Sigmoid colon (tissue), 4 donors: ENCODE data around the gene FSTL4.

ENCODE experiments used
- CTCF ChIP-seq, 4 experiments: fragments of 450-650 bp in 3 of 4; fragments of 200-600 bp in 1 of 4; IDR thresholded peaks; one replicate each; pipeline ENCODE4 v1.5.1; 2016 to 2019; ENCODE audit warnings: antibody characterized with exemption in 4 of 4, mild to moderate bottlenecking in 3 of 4, moderate library complexity in 2 of 4
- EP300 ChIP-seq, 4 donors: sonication (generic); formaldehyde crosslinking; IDR thresholded peaks; one replicate each; pipeline ENCODE4 v1.6.1; 2017; ENCODE audit warnings: antibody characterized with exemption in 4 of 4
- POLR2A ChIP-seq, 2 donors: fragments of 450-650 bp; IDR thresholded peaks; one replicate each; pipeline ENCODE4 v1.6.1; 2016; ENCODE audit warnings: antibody characterized with exemption in 2 of 2, mild to moderate bottlenecking in 2 of 2, moderate library complexity in 2 of 2
- POLR2AphosphoS5 ChIP-seq, 4 donors: sonication (generic); formaldehyde crosslinking; IDR thresholded peaks; one replicate each; pipeline ENCODE4 v1.6.1; 2017; ENCODE audit warnings: antibody characterized with exemption in 4 of 4

- no peak for TF ChIP-seq CTCF (IDR thresholded peaks at IDR 0.05)
- TF ChIP-seq POLR2A (IDR thresholded peaks at IDR 0.05) = no peak
- no peak for TF ChIP-seq POLR2AphosphoS5 (IDR thresholded peaks at IDR 0.05)
- TF ChIP-seq EP300 (IDR thresholded peaks at IDR 0.05) = no peak
Measured at GRCh38 chr5:133439859-133440258, 172.5 kb downstream of the FSTL4 start.
